K562 (cell line): ENCODE results near the gene CCDC106. TPM values are rescaled to one million over a fixed set of nuclear protein-coding genes. Genes with fewer than 3 reads are reported as not detected.

Experiments used
- CHD4 ChIP-seq: fragments of 200-600 bp; sonication (generic); IDR thresholded peaks from 3 replicates; pipeline ENCODE4 v1.6.1; 2012; ENCODE audit warnings: low read depth, mild to moderate bottlenecking, mixed read lengths, low read length, inconsistent platforms; ENCODE audit not compliant: insufficient read depth, insufficient replicate concordance, poor library complexity, severe bottlenecking
- HEY1 ChIP-seq: fragments of 250-450 bp; sonication (Bioruptor Pico); IDR thresholded peaks from 2 replicates; pipeline ENCODE4 v1.5.0; 2020; ENCODE audit warnings: mild to moderate bottlenecking, moderate library complexity, borderline replicate concordance
- SREBF2 ChIP-seq: sonication (generic); formaldehyde crosslinking; IDR thresholded peaks from 2 replicates; pipeline ENCODE4 v1.4.0; 2020; ENCODE audit warnings: mild to moderate bottlenecking, missing genetic modification reagents
- ZNF395 ChIP-seq: fragments of 200-800 bp; sonication (Bioruptor generic); IDR thresholded peaks from 2 replicates; pipeline ENCODE4 v1.6.1; 2017; ENCODE audit warnings: missing genetic modification characterization, missing compliant biosample characterization
- ZNF644 ChIP-seq: fragments of 200-800 bp; sonication (Bioruptor generic); IDR thresholded peaks from 2 replicates; pipeline ENCODE4 v1.6.1; 2016; ENCODE audit warnings: low read depth, missing genetic modification characterization, missing compliant biosample characterization
- polyA plus RNA-seq, 8 experiments: library from polyadenylated mRNA; depleted of rRNA in 4 of 8; stranded (reverse) in 5 of 8; unstranded in 3 of 8; fragments of >200 nt; fragmentation: Nextera tagmentation in 2 of 8; fragmentation: Illumina TruSeq in 1 of 8; extraction: Ambion mirVana in 2 of 8; extraction: Trizol in 1 of 8; gene quantifications; 2 replicates each; pipeline versions ENCODE4 v1.2.1 to v1.2.3, GENCODE V29; 2011 to 2014; ENCODE audit warnings: inconsistent platforms in 1 of 8, missing spikeins in 1 of 8
- total RNA-seq, 7 experiments: library from RNA; depleted of rRNA in 6 of 7; stranded (reverse); fragments of >200 nt in 6 of 7; fragmentation: Illumina TruSeq in 2 of 7; extraction: Trizol in 2 of 7; gene quantifications; 2 replicates each; pipeline versions ENCODE4 v1.2.1 to v1.2.3, GENCODE V29; 2011 to 2021; ENCODE audit warnings: low replicate concordance in 1 of 7
- TF ChIP-seq, protein P1 (sequence below): fragments of 450-650 bp; IDR thresholded peaks from 2 replicates; pipeline ENCODE4 v1.6.1; 2016; ENCODE audit warnings: low read depth
- TF ChIP-seq, protein P2 (sequence below): fragments of 450-650 bp; IDR thresholded peaks from 2 replicates; pipeline ENCODE4 v1.6.1; 2016; ENCODE audit warnings: antibody characterized with exemption
- TF ChIP-seq, protein P3 (sequence below), 2 experiments: IDR thresholded peaks in 1 of 2; conservative IDR thresholded peaks in 1 of 2; 2 replicates each; pipeline ENCODE4 v1.6.1; 2016; ENCODE audit warnings: low read depth in 2 of 2, mild to moderate bottlenecking in 1 of 2, missing compliant biosample characterization in 1 of 2, missing genetic modification characterization in 1 of 2, moderate library complexity in 1 of 2

CCDC106 gene
- total and polyA plus RNA-seq, 9 of the 15 experiments (the other 6 are each of a cell fraction or from before 2014, with no cell fraction given), result 0.10 to 27.5 (median 15.0) TPM; not detected in 1

GRCh38 chr19:55602104-55603001, 45.7 kb upstream of the CCDC106 start (continued):
- TF ChIP-seq, protein P1, sequence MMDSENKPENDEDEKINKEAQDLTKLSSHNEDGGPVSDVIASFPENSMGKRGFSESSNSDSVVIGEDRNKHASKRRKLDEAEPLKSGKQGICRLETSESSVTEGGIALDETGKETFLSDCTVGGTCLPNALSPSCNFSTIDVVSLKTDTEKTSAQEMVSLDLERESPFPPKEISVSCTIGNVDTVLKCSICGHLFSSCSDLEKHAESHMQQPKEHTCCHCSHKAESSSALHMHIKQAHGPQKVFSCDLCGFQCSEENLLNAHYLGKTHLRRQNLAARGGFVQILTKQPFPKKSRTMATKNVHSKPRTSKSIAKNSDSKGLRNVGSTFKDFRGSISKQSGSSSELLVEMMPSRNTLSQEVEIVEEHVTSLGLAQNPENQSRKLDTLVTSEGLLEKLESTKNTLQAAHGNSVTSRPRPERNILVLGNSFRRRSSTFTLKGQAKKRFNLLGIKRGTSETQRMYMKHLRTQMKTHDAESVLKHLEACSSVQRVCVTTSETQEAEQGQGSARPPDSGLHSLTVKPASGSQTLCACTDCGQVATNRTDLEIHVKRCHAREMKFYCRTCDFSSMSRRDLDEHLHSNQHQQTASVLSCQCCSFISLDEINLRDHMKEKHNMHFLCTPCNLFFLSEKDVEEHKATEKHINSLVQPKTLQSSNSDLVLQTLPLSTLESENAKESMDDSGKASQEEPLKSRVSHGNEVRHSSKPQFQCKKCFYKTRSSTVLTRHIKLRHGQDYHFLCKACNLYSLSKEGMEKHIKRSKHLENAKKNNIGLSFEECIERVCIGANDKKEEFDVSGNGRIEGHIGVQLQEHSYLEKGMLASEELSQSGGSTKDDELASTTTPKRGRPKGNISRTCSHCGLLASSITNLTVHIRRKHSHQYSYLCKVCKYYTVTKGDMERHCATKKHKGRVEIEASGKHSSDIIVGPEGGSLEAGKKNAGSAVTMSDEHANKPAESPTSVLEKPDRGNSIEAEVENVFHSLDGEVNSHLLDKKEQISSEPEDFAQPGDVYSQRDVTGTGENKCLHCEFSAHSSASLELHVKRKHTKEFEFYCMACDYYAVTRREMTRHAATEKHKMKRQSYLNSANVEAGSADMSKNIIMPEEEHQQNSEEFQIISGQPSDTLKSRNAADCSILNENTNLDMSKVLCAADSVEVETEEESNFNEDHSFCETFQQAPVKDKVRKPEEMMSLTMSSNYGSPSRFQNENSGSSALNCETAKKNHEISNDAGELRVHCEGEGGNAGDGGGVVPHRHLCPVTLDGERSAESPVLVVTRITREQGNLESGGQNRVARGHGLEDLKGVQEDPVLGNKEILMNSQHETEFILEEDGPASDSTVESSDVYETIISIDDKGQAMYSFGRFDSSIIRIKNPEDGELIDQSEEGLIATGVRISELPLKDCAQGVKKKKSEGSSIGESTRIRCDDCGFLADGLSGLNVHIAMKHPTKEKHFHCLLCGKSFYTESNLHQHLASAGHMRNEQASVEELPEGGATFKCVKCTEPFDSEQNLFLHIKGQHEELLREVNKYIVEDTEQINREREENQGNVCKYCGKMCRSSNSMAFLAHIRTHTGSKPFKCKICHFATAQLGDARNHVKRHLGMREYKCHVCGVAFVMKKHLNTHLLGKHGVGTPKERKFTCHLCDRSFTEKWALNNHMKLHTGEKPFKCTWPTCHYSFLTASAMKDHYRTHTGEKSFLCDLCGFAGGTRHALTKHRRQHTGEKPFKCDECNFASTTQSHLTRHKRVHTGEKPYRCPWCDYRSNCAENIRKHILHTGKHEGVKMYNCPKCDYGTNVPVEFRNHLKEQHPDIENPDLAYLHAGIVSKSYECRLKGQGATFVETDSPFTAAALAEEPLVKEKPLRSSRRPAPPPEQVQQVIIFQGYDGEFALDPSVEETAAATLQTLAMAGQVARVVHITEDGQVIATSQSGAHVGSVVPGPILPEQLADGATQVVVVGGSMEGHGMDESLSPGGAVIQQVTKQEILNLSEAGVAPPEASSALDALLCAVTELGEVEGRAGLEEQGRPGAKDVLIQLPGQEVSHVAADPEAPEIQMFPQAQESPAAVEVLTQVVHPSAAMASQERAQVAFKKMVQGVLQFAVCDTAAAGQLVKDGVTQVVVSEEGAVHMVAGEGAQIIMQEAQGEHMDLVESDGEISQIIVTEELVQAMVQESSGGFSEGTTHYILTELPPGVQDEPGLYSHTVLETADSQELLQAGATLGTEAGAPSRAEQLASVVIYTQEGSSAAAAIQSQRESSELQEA, result no peak
- TF ChIP-seq, protein P2, sequence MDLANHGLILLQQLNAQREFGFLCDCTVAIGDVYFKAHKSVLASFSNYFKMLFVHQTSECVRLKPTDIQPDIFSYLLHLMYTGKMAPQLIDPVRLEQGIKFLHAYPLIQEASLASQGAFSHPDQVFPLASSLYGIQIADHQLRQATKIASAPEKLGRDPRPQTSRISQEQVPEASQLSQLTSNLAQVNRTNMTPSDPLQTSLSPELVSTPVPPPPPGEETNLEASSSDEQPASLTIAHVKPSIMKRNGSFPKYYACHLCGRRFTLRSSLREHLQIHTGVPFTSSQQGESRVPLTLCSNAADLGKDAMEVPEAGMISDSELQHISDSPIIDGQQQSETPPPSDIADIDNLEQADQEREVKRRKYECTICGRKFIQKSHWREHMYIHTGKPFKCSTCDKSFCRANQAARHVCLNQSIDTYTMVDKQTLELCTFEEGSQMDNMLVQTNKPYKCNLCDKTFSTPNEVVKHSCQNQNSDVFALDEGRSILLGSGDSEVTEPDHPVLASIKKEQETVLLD, result no peak
- TF ChIP-seq SREBF2 (CRISPR knock-in tag) (no peak), CHD4 (no peak), HEY1 (CRISPR knock-in tag) (no peak), ZNF395 (CRISPR knock-in tag) (no peak), ZNF644 (no peak)
- TF ChIP-seq, protein P3, sequence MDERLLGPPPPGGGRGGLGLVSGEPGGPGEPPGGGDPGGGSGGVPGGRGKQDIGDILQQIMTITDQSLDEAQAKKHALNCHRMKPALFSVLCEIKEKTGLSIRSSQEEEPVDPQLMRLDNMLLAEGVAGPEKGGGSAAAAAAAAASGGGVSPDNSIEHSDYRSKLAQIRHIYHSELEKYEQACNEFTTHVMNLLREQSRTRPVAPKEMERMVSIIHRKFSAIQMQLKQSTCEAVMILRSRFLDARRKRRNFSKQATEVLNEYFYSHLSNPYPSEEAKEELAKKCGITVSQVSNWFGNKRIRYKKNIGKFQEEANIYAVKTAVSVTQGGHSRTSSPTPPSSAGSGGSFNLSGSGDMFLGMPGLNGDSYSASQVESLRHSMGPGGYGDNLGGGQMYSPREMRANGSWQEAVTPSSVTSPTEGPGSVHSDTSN (CRISPR knock-in tag; IDR thresholded peaks at IDR 0.05; ENCODE audit: low read depth), result no peak
- TF ChIP-seq, protein P3 (tag; conservative IDR thresholded peaks at IDR 0.05; ENCODE audit: low read depth), result no peak
